GM23338 (cell line): ENCODE measurements around the gene ZDHHC11B. TPM values are rescaled to one million over a fixed set of nuclear protein-coding genes. Genes with fewer than 3 reads are reported as not detected.

Experiments
- ATAC-seq: fragments of 200-7000 bp; cut with Tn5 transposase; 3 replicates; pipeline ENCODE4 v1.9.1; 2020
- DNase-seq: peaks from one replicate; pipeline ENCODE4 v3.0.0-alpha.2; 2015; ENCODE audit warnings: low spot score
- H2AFZ ChIP-seq: fragments of 200-600 bp; sonication (generic); 2 replicates; pipeline ENCODE4 v1.8.0; 2016; ENCODE audit warnings: antibody characterized with exemption, mild to moderate bottlenecking, moderate library complexity
- H3F3A ChIP-seq: fragments of 200-600 bp; sonication (generic); replicated peaks from 2 replicates; pipeline ENCODE4 v1.8.0; 2017; ENCODE audit warnings: antibody characterized with exemption, mixed run types, low read depth
- H3K27ac ChIP-seq: fragments of 200-600 bp; sonication (generic); 2 replicates; pipeline ENCODE4 v1.6.1; 2016; ENCODE audit warnings: low read depth
- H3K27me3 ChIP-seq: fragments of 200-600 bp; sonication (generic); 2 replicates; pipeline ENCODE4 v1.8.0; 2016; ENCODE audit warnings: mild to moderate bottlenecking, mixed run types, moderate library complexity; ENCODE audit not compliant: insufficient read depth
- H3K36me3 ChIP-seq: fragments of 200-600 bp; sonication (generic); 2 replicates; pipeline ENCODE4 v1.8.0; 2016; ENCODE audit warnings: mild to moderate bottlenecking; ENCODE audit not compliant: insufficient read depth
- H3K4me1 ChIP-seq: fragments of 200-600 bp; sonication (generic); 2 replicates; pipeline ENCODE4 v1.8.0; 2016; ENCODE audit warnings: mild to moderate bottlenecking, moderate library complexity; ENCODE audit not compliant: insufficient read depth
- H3K4me2 ChIP-seq: fragments of 200-600 bp; sonication (generic); 2 replicates; pipeline ENCODE4 v1.7.1; 2017; ENCODE audit warnings: mixed run types
- H3K4me3 ChIP-seq: fragments of 200-600 bp; sonication (generic); 2 replicates; pipeline ENCODE4 v1.6.1; 2016; ENCODE audit warnings: mixed run types
- H3K79me2 ChIP-seq: fragments of 200-600 bp; sonication (generic); replicated peaks from 2 replicates; pipeline ENCODE4 v1.8.0; 2017; ENCODE audit warnings: mild to moderate bottlenecking; ENCODE audit not compliant: insufficient read depth
- H3K9me2 ChIP-seq: fragments of 200-600 bp; sonication (generic); 2 replicates; pipeline ENCODE4 v1.8.0; 2017; ENCODE audit not compliant: insufficient read depth
- H4K20me1 ChIP-seq: fragments of 200-600 bp; sonication (generic); replicated peaks from 2 replicates; pipeline ENCODE4 v1.8.0; 2017; ENCODE audit warnings: mild to moderate bottlenecking; ENCODE audit not compliant: insufficient read depth
- H3K27ac Mint-ChIP-seq: 2 replicates; pipeline ENCODE4 v1.8.0; 2020; ENCODE audit warnings: inconsistent platforms, mild to moderate bottlenecking, moderate library complexity, mixed read lengths
- H3K27me3 Mint-ChIP-seq: 3 replicates; pipeline ENCODE4 v1.8.0; 2022; ENCODE audit warnings: low read depth, mild to moderate bottlenecking, moderate library complexity, mixed read lengths, inconsistent platforms; ENCODE audit not compliant: insufficient read depth, poor library complexity
- H3K36me3 Mint-ChIP-seq: 3 replicates; pipeline ENCODE4 v1.8.0; 2021; ENCODE audit warnings: low read depth, mild to moderate bottlenecking, inconsistent platforms, moderate library complexity, mixed read lengths
- H3K4me1 Mint-ChIP-seq: 3 replicates; pipeline ENCODE4 v1.8.0; 2020; ENCODE audit warnings: mild to moderate bottlenecking, inconsistent platforms, mixed read lengths
- H3K4me3 Mint-ChIP-seq: 3 replicates; pipeline ENCODE4 v1.8.0; 2021; ENCODE audit warnings: moderate library complexity, mild to moderate bottlenecking, inconsistent platforms, mixed read lengths
- H3K9me3 Mint-ChIP-seq: 3 replicates; pipeline ENCODE4 v1.8.0; 2020; ENCODE audit warnings: moderate library complexity, mild to moderate bottlenecking, inconsistent platforms, mixed read lengths
- CREB1 ChIP-seq: fragments of 250-450 bp; sonication (Bioruptor Pico); IDR thresholded peaks from 2 replicates; pipeline ENCODE4 v1.5.0; 2020; ENCODE audit warnings: low read depth, mild to moderate bottlenecking, moderate library complexity
- CTCF ChIP-seq, 2 experiments: fragments of 200-600 bp in 1 of 2; sonication (generic) in 1 of 2; conservative IDR thresholded peaks; 2 replicates each; pipeline versions ENCODE4 v1.5.1 to v1.6.1; 2016 to 2017; ENCODE audit warnings: antibody characterized with exemption in 2 of 2, low read depth in 2 of 2, mild to moderate bottlenecking in 2 of 2, moderate library complexity in 1 of 2
- ETS1 ChIP-seq: IDR thresholded peaks from 2 replicates; pipeline ENCODE4 v1.6.1; 2016; ENCODE audit warnings: antibody characterized with exemption
- EZH2 ChIP-seq: fragments of 200-600 bp; sonication (generic); IDR thresholded peaks from one replicate; pipeline ENCODE4 v1.8.0; 2017; ENCODE audit warnings: antibody characterized with exemption, mild to moderate bottlenecking, low read depth; ENCODE audit not compliant: unreplicated experiment
- EZH2phosphoT487 ChIP-seq: fragments of 200-600 bp; sonication (generic); IDR thresholded peaks from one replicate; pipeline ENCODE4 v1.8.1; 2018; ENCODE audit warnings: antibody characterized with exemption; ENCODE audit not compliant: unreplicated experiment
- JUNB ChIP-seq: IDR thresholded peaks from one replicate; pipeline ENCODE4 v1.6.1; 2016; ENCODE audit warnings: antibody characterized with exemption; ENCODE audit not compliant: unreplicated experiment
- NANOG ChIP-seq: IDR thresholded peaks from 2 replicates; pipeline ENCODE4 v1.6.1; 2016; ENCODE audit warnings: antibody characterized with exemption, borderline replicate concordance
- POLR2AphosphoS5 ChIP-seq: IDR thresholded peaks from 2 replicates; pipeline ENCODE4 v1.6.1; 2016; ENCODE audit warnings: antibody characterized with exemption, low read depth
- REST ChIP-seq: IDR thresholded peaks from one replicate; pipeline ENCODE4 v1.6.1; 2018; ENCODE audit warnings: antibody characterized with exemption; ENCODE audit not compliant: unreplicated experiment
- STAT1 ChIP-seq: IDR thresholded peaks from one replicate; pipeline ENCODE4 v1.6.1; 2016; ENCODE audit warnings: antibody characterized with exemption; ENCODE audit not compliant: unreplicated experiment
- ZNF114 ChIP-seq: fragments of 250-450 bp; sonication (Bioruptor Pico); IDR thresholded peaks from 2 replicates; pipeline ENCODE4 v1.5.0; 2020; ENCODE audit warnings: mild to moderate bottlenecking, moderate library complexity
- ZNF462 ChIP-seq: fragments of 250-450 bp; sonication (Bioruptor Pico); IDR thresholded peaks from 2 replicates; pipeline ENCODE4 v1.5.0; 2020; ENCODE audit warnings: mild to moderate bottlenecking, moderate library complexity
- polyA plus RNA-seq: library from polyadenylated mRNA; unstranded; fragments of >200 nt; fragmentation: Nextera tagmentation; extraction: Ambion mirVana; gene quantifications from 2 replicates; pipeline ENCODE4 v1.2.1, GENCODE V29; 2016
- total RNA-seq: library from RNA; depleted of rRNA; stranded (reverse); fragments of >200 nt; shearing (Covaris generic); gene quantifications from 2 replicates; pipeline ENCODE4 v1.2.3, GENCODE V29; 2014

Gene ZDHHC11B
- total and polyA plus RNA-seq, 2 experiments from 2014 or later, result 0.89 to 1.2 TPM

- TF ChIP-seq POLR2AphosphoS5, result no peak
- no peak for TF ChIP-seq EZH2phosphoT487
- TF ChIP-seq NANOG, result no peak
- TF ChIP-seq ZNF462 (CRISPR knock-in tag), result no peak
- TF ChIP-seq ETS1, result no peak
- no peak for TF ChIP-seq ZNF114 (CRISPR knock-in tag)
- no peak for TF ChIP-seq JUNB
- no peak for TF ChIP-seq CREB1 (CRISPR knock-in tag)
- no peak for TF ChIP-seq CTCF (conservative IDR thresholded peaks at IDR 0.05; ENCODE audit: low read depth in 2 of 2)
- no peak for TF ChIP-seq STAT1
- no peak for TF ChIP-seq REST
- no peak for TF ChIP-seq EZH2
Observed at GRCh38 chr5:763397-763796, 21.1 kb downstream of the ZDHHC11B start.

More at GRCh38 chr5:763397-763796, 21.1 kb downstream of the ZDHHC11B start:
- no peaks in the 10 kb centered on the region for H3K9me2 ChIP-seq
- no peak overlapping the region for H3K27ac Mint-ChIP-seq
- DNase-seq, result no peak
- no peaks in the 10 kb centered on the region for H3F3A ChIP-seq
- H2AFZ ChIP-seq, result no peak overlapping the region
- no peaks in the 10 kb centered on the region for H3K4me1 ChIP-seq
- no peak overlapping the region for H3K4me3 ChIP-seq
- H3K36me3 ChIP-seq, result no peaks in the 10 kb centered on the region
- no peaks in the 10 kb centered on the region; the same call in 1 of the 2 replicates for H4K20me1 ChIP-seq
- no peaks in the 10 kb centered on the region for H3K4me1 Mint-ChIP-seq
- ATAC-seq, result no peak
- H3K27me3 ChIP-seq, result no peaks in the 10 kb centered on the region
- H3K27me3 Mint-ChIP-seq, result peaks cover 10% of the 10 kb centered on the region
- H3K79me2 ChIP-seq, result no peaks in the 10 kb centered on the region
- no peak overlapping the region for H3K27ac ChIP-seq
- peaks cover 16% of the 10 kb centered on the region for H3K9me3 Mint-ChIP-seq
- H3K36me3 Mint-ChIP-seq, result no peaks in the 10 kb centered on the region; the same call in 2 of the 3 replicates
- H3K4me2 ChIP-seq, result no peak overlapping the region
- no peak overlapping the region for H3K4me3 Mint-ChIP-seq
